HG03280 (cell line): ENCODE results near the gene RPUSD3.
"Not testable (repeated sequence)": the region's sequence is repeated elsewhere in the genome, so short reads cannot be mapped to it uniquely, and the experiment has no call there.

ENCODE experiments used
- ATAC-seq: cut with Tn5 transposase; IDR thresholded peaks from one replicate; pipeline ENCODE4 v1.9.1; 2021; ENCODE audit warnings: mild to moderate bottlenecking, moderate library complexity; ENCODE audit not compliant: unreplicated experiment

Gene RPUSD3

GRCh38 chr3:9865125-9865637 is 21.4 kb upstream of the RPUSD3 start:
- ATAC-seq: not testable (repeated sequence)

GRCh38 chr3:9864200-9864927 is 20.6 kb upstream of the RPUSD3 start:
- no peak for ATAC-seq

DNA sequence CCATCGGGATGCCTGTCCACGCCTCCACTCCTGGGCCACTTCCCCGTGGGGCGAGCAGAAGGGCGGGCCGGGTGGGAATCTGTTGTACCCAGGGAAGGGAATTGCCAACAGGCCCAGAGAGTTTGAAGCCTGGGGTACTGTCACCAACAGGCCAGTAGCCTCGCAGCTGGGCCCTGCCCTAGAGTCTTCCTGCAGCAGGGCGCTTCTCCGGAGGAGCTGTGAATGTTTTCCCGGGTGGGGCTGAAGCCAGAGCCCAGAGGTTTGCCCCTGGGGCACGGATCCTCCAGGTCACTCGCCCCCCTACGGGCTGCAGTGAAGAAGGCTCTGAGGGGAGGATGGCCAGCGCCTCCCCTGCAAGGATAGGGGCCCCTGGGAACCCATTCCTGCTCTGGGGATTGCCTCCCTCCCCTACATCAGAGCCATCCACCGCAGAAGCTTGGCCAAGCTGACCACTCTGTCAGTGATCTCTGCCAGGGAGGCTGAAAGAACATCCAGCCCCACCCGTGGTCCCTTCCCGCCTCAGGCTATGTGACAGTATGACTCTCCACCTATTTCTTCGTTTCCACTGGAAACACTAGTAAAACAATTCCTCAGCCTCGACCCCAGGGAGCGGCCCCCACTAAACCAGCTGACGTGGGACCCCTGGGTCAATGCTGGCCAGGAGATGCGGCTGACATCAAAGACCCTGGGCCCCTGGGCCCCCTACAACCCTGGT is 19.4 kb upstream of the RPUSD3 start:
- ATAC-seq: no peak

DNA sequence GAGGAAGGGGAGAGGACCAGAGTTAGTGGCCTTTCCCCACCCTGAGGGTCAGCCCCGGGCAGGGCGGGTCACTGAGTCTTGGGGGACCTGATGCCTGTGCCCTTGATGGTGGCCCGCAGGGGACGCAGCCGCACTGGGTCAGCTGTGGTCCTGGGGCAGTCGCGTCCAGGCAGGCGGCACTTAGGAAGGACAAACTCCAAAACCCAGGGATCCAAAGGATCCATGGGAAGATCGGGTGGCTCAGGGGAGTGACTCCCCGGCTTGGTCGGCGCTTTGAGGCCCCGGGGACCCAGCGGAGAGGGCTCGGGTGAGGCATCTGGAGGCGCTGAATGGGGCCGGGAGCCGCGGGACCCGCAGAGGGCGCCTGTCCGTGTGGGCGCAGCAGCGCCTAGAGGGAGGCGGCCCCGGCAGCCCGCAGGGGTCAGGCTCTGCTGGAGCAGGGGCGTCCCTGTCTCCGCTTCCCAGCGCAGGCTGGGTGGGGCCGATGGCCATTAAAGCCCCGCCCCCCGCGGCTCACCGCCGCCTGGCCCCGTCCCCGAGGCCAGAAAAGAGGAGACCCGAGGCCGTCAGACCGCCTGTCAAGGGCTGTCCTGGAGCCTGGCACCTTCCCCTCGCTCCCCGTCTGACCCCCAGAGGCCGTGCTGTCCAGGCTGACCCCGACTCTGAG is 18.7 kb upstream of the RPUSD3 start:
- ATAC-seq: peak; percentile 47

GRCh38 chr3:9861626-9862130 is 17.9 kb upstream of the RPUSD3 start:
- no peak for ATAC-seq

DNA sequence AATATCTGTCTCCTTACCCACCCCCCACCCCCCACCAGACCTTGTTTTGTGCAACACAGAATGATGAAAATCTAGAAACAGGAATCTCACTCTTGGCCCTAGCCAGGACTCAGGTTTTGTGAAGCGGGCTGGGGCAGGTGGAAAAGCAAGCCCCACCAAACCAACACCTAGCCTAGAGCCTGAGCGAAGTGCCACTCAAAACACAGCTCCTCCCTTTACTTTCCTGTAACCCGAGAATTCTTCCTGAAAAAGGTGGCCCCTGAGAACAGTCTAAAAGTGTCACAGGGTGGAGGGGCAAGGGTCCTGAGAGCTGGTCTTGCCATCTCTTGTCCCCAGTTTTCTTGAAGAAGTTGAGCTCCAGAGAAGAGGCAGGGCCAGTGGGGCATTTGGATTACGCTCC is 17.4 kb upstream of the RPUSD3 start:
- ATAC-seq: no peak

DNA sequence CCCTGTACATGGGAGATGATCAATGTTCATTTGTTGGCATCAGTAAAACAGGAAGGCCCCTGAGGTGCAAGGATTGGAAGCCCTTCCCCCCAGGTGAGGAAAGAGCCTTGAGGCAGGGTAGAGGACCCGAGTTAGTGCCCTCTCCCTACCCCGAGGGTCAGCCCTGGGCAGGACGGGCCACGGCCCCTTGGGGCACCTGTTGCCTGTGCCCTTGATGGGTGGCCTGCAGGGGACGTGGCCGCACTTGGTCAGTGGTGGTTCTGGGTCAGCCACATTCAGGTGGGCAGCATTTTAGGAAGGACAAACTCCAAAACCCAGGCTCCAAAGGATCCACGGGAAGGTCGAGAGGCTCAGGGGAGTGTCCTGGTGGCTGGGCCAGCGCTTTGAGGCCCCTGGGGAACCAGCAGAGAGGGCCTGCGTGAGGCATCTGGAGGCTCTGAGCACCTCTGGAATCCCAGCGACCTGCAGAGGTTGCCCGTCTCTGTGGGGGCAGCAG is 15.8 kb upstream of the RPUSD3 start:
- ATAC-seq: no peak

GRCh38 chr3:9855594-9855993 is 11.8 kb upstream of the RPUSD3 start:
- ATAC-seq: no peak

- not testable (repeated sequence) for ATAC-seq
Measured at GRCh38 chr3:9854291-9854940, 10.6 kb upstream of the RPUSD3 start.

DNA sequence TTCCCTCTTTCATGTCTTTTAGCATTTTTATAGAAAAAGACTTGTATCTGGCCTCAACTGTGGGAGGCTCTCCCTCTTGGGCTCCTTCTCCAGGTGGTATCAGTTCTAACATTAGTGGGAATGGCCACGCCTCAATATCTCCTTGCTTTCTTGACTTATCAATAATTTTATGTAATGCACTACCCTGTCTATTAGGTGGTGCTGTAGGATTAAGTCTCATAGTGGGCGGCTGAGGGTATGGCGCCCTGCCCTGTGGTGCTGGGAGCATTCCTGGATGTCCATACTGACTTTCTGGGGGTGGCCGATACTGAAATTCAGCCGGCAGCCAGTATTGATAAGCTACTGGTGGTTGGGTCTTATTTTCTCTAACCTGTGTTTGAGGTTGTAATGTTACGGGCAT is 8.7 kb upstream of the RPUSD3 start:
- no peak for ATAC-seq

DNA sequence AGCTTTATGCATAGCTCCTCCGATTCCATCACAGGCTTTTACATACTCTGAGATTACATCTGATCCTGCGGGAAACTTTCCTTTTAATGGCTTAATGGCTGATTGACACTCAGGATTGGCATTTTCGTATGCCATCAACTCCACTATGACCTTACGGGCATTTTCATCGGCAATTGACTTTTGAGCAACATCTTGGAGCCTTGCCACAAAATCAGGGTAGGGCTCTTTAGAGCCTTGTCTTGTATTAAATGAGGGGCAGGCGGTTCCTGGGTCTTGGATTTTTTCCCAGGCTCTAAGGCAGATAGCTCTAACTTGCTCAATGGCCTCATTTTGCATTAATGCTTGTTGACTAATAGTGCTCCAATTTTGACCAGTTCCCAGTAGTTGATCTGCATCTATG is 8.1 kb upstream of the RPUSD3 start:
- ATAC-seq: not testable (repeated sequence)

DNA sequence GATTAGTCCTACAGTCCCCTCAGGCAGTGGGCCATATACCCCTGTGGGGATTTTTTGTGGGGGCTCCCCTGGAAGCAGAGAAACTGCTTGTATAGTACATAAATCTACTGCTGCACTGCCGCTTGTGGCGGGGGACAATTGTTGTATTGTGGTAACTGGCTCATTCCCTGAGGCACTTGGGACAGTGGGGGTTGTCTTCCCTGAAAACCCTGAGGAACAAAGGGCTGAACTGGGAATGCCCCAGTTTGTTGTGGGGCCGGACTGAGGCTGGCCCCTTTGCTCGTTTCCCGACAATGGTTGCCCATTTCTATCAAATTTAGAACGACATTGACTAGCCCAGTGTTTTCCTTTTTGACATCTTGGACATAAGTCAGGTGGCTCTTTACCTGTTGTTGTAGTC is 7.6 kb upstream of the RPUSD3 start:
- ATAC-seq: not testable (repeated sequence)

DNA sequence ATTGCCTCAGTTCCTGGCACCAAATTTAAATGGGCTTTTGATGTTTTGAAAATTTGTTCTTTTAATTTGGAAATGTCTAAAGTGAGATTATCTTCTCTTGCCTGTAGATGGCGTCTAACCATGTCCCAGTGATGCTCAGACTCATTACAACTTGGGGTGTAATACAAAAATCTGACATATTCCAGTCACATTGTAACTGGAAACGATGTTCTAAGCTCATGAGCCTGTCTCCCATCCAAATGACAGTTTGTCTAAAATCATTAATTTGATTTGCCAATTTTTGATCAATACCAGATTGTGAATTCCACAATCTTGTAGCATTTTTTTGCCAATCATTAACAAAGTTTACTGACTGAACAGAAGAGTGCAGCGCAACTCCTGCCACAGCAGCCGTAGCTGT is 5.1 kb upstream of the RPUSD3 start:
- not testable (repeated sequence) for ATAC-seq

DNA sequence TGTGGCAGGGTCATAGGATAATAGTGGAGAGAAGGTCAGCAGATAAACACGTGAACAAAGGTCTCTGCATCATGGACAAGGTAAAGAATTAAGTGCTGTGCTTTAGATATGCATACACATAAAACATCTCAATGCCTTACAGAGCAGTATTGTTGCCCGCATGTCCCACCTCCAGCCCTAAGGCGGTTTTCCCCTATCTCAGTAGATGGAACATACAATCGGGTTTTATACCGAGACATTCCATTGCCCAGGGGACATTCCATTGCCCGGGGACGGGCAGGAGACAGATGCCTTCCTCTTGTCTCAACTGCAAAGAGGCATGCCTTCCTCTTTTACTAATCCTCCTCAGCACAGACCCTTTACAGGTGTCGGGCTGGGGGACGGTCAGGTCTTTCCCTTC is 4.1 kb upstream of the RPUSD3 start:
- not testable (repeated sequence) for ATAC-seq

DNA sequence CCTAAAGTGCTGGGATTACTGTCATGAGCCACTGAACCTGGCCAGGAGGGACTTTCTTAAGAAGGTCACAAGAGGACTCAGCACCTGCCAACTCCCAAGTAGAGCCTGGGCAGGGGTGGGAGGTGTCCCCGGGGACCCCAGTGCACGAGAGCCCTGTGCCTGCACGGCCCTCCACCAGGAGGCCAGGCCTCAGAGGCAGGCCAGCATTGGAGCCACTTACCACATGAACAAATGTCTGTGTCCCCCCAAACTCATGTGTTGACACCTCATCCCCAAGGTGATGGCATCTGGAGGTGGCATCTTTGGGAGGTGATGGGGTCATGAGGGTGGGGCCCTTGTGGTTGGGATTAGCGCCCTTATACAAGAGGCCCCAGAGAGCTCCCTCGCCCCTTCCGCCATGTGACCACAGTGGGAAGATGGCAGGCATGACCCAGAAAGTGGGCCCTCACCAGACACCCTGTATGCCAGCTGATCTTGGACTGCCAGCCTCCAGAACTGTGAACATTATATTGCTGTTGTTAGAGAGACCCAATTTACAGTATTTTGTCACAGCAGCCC is 3.2 kb upstream of the RPUSD3 start:
- ATAC-seq: no peak

- no peak for ATAC-seq
Measured at GRCh38 chr3:9846231-9846630, 2.4 kb upstream of the RPUSD3 start.

- ATAC-seq: no peak
Measured at GRCh38 chr3:9841015-9841414, 2.8 kb downstream of the RPUSD3 start.

DNA sequence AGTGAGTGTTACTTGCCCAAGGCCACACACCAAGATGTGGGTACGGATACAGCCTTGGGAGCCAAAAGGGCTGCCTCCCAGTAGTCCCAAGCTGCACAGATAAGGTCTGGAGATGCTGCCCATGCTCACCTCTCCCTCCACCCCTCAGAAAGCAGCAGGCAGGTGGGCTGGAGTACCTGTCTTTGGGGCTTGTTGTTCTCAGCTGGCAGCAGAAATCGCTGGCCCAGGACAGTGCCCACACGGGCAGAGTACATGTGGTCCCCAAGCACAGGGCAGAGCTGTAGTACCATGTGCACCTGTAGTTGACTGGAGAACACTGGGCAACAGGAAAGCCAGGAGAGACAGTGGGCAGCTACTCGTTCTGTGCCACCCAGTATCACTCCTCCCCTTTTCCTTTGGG is 5.0 kb downstream of the RPUSD3 start:
- ATAC-seq: no peak

DNA sequence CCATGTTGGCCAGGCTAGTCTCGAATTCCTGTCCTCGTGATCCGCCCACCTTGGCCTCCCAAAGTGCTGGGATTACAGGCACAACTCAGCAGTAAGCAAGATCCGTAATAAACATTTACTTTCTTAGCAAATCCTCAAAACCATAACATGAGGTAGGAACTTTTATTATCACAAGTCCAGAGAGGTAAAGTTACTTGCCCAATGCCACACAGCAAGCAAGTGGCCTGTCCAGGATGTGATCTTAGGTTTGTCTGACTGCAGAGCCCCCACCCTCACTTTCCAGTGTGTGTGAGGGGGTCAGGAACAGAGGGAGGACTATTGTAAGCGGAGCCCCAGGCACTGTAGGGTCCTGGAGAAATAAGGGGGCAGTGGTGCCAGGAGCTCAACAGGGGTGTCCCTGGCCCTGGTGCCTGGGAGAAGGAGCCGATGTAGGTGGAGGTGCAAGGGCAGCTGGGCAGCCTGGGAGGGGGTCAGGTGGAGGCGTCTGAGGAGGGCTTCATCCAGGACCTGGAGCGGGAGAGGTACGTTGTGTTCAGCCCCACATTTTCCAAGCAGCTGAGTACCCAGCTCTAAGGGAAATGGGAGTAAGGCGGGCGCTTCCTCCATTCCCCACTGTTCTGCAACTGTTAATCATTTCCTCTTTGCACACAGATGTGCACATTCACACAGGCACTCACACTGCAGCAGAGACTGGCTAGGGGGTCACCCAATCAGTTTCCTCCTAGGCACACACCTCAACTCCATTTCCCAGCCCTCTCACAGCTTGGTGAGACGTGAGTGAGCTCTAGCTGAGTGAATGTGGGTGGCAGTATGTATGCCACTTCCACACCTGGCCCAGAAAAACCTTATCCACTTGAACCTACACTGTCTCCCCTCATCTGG is 5.9 kb downstream of the RPUSD3 start:
- ATAC-seq: no peak
